GM21367 (cell line): ENCODE data around the gene LAMA3.

Source experiments
- ATAC-seq: cut with Tn5 transposase; IDR thresholded peaks from one replicate; pipeline ENCODE4 v1.9.1; 2021; ENCODE audit not compliant: unreplicated experiment

Gene LAMA3

GRCh38 chr18:23992941-23993280, 303.7 kb downstream of the LAMA3 start:
- ATAC-seq, result no peak

GRCh38 chr18:23994361-23994902, 305.2 kb downstream of the LAMA3 start:
- ATAC-seq, result no peak

- ATAC-seq, result no peak
Observed at GRCh38 chr18:23995180-23995579, 305.9 kb downstream of the LAMA3 start.

- no peak for ATAC-seq
Observed at GRCh38 chr18:23998018-23998417, 308.8 kb downstream of the LAMA3 start.

- ATAC-seq, result no peak
Observed at GRCh38 chr18:23998820-23999219, 309.6 kb downstream of the LAMA3 start.

GRCh38 chr18:24000613-24001490, 311.6 kb downstream of the LAMA3 start:
- ATAC-seq, result no peak

- no peak for ATAC-seq
Observed at GRCh38 chr18:24002479-24002878, 313.2 kb downstream of the LAMA3 start.

- no peak for ATAC-seq
Observed at GRCh38 chr18:24003288-24003687, 314.0 kb downstream of the LAMA3 start.

- no peak for ATAC-seq
Observed at GRCh38 chr18:24003903-24004640, 314.8 kb downstream of the LAMA3 start.
